Measurements from ENCODE around the gene VAMP8.
"Not testable (repeated sequence)": the region's sequence is repeated elsewhere in the genome, so short reads cannot be mapped to it uniquely, and the experiment has no call there.

Gene VAMP8

DNA sequence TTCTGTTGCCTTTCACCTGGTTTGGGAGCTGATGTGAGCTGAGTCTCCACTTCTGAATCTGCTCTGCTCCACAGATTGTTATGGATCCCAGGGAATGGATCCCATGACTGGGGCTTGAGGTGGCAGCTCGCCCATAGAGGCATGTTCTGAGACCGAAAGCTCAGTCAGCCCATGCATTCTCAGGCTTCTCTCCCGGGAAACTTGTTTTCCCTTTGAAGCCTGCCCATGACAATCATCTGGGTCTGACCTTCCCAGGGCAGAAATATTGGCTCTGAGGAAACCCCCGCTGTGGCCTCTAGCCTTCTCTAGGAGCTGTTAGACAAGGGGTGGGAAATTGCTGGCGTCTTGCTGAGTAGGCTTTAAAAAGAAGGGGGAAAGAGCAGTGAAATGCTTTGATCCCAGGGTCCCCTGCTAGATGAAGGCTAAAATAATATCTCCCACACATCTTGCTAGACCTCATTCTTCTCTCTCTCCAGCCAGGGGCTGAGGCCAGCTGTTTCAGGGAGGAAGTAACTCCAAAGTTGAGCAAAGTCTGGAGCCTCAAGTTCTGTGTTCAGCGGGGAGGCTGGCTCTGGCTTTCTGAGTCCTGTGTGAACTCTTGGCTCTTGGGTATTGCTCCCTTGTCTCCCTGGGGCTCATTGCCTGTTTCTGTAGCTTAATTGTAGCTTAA is 2.0 kb downstream of the VAMP8 start:
- DNase-seq (ENCODE audit: low spot score) (no peak), FAIRE-seq (no peak)

DNA sequence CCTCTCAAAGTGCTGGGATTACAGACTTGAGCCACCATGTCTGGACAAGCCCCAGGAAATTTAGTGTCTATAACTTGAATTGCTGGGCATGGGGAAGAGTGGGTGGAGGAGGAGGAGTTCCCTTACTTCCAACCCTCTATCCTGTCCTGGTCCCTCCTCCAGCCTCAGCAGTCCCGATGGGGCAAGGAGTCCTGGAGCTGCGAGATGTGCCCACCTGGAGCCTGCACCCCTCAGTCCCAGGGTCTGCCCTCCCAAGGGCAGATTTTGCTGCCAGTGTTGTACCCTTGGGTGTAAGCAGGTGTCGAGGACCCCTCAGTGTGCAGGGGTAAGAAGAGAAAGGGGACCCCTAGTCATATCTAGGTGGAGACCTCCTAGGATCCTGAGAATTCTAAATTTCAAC is 2.8 kb downstream of the VAMP8 start:
- FAIRE-seq, result no peak

DNA sequence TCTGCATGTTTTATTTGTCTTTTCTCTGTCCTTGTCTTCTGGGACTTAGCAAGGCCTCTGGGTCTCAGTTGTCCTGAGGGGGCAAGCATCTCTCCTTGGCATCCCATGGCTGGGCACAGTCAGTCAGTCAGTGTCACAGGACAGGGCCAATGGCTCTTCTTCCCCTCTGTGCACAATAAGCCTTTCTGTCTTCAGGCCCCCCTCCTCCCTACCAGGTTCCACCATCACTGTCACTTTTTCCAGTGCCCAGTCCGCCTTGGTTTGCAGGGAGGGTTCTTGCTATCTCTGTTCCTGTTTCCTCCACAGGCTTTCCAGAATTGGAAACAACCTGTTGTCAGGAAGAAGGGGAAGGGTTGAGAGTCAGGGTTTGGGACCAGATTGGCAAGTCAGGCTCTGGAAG is 5.1 kb downstream of the VAMP8 start:
- FAIRE-seq, result no peak
- no peak for DNase-seq (ENCODE audit: low spot score)

More for the DNA sequence above, 2.8 kb downstream of the VAMP8 start:
- no peak for DNase-seq (ENCODE audit: low spot score)

DNA sequence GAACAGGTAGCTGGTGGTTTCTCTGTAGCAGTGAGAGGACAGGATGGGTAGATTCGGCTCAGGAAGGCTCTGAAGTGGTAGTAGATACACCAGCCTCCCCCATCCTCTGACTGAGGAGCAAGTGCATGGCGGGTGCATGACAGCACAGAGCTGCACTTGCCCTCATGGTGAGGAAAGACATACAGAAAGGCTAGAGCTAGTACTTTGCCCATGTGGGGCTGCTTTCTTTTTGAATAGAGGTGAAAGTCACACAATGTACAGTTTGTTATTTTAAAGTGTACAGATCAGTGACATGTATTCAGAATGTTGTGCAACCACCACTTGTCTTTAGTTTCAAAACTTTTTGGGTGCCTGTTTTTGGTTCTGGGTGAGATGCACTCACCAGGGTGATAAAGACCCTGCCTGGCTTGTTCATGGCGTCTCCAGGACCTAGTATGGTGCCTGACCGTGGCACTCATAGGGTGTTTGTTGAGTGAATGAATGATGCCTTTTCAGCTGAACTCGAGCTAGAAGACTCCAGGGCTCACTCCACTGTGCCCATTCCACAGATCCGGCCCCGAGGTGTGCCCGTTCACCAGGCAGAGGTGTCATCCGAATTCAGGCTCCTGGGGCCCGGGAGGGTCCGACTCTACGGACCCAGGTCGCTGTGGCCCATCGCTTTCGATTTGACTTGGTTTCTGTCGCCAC is 6.4 kb downstream of the VAMP8 start:
- no peak for FAIRE-seq

DNA sequence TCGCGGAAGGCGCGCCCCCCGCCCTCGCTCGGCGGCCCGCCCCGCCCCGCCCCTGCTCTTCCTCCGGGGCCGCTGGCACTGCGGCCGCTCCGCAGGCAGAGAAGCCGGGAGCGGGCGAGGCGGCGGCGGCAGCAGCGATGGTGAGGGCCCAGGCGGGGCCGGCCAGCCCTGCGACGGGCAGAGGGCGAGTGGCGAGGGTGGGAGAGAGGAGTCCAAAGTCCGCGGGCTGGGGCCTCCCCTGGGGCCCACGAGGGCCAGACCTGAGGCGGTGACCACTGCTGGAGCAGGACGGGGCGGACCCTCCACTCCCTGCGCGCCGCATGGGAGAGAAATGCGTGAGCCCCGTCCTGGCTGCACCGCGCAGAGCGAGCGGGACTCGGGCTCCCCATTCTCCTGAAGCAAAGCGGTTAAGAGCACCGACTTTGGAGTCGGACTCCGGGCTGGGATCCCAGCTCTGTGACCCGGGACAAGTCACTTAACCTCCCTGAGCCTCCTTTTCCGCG is 7.0 kb downstream of the VAMP8 start, which contains the start of gene VAMP5:
VAMP5 (plus strand) TSS at position 78 of the 503 bp plus-strand sequence; CDS start at position 138, 60 bp downstream.
- FAIRE-seq (no peak), DNase-seq (ENCODE audit: low spot score) (no peak)

More for the DNA sequence above, 6.4 kb downstream of the VAMP8 start:
- DNase-seq (ENCODE audit: low spot score), result no peak

DNA sequence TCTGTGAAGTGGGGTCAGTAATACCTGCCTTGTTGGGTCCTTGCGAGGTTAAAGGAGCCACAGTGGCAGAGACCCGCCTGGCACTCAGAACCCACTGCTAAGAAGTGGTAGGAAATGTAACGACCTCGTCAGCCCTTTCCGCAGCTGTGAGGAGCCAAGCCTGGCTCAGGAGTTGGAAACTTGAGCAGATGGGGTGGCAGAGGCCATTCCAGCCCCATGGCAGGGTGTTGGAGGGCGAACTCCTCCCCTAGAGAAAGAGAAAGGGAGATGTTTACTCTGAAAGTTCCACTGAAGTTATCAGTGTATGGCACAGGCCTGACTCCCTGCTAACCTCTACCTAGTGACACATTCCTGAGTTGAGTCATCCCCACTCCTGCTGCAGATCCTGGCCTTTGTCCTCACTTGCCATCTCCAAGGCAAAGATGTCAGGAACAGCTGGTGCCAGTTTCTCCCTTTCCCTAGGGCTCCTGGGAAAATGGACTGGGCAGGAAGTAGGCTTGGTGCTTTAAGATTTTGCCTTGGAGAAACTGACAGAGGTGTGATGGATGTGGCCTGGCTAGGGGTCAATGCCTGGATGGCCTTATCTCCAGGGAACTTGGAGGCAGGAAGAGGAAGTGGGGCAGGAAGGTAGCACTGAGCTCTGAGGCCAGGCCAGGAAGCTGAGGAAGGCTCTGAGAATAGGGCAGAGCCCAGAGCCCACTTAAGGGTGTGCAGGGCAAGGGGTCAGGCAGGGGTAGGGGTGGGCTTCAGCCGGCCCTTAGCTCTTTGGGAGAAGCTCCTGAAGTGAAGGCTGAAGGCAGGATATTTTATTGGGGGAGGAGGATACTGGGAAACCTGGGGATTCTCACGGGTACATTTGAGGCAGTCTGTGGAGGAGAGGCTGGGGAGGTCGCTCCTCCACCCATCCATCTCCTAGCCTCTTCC is 7.7 kb downstream of the VAMP8 start:
- DNase-seq (ENCODE audit: low spot score), result peak; percentile 98
- FAIRE-seq, result peak; percentile 92

DNA sequence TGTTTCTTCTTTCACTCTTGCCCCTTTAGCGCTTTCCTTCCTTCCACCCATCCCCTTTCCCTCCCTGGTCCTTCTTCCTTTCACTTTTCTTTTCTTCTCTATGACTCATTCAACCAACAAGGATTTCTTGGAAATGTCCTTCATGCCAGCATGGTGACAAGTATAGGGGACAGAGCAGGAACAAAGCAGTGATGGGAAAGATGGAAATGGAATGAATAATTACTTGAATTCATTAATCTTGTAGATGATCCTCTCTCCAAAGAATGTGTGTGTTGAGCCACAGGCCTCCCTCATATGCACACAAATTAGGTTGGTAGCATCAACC is 8.4 kb downstream of the VAMP8 start:
- FAIRE-seq (peak; percentile 76), DNase-seq (ENCODE audit: low spot score) (peak; percentile 87)

DNA sequence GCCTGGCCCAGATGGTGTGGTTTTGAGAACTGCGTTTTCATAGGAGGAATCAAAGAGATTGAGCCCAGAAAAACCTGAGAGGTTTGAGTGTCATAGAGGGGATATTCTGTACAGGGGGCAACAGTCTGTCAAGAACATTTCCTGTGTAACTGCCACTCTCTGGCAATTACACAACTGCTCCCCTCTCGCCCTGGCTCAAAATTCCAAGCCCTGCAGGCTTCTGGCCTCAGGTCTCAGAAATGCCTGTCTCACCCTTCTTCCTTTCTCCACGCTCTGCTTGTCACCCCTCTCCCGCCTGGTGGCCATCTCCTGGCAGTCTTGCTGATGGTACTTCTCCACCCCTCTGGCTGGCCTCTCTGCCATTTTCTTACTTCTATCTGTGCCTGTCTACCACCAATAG is 10.8 kb downstream of the VAMP8 start:
- FAIRE-seq (no peak), DNase-seq (ENCODE audit: low spot score) (no peak)

DNA sequence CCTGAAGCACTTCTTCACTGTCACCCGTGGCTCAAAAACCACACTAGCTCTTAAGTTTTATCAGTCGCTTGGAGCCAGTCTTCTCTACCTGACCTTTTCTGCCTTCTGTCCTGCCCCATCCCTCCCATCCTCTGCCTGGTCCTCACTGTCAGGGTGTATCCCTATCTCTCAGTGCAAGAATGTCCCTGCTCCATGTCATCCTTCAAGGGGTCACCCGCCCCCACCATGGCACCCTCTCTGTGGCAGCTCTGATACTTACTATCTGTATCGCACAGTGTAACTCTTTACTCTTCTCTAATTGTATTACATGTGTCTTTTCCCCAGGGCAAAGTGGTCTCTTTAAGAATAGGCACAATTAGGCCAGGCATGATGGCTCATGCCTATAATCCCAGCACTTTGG is 11.3 kb downstream of the VAMP8 start:
- FAIRE-seq, result no peak
- DNase-seq (ENCODE audit: low spot score), result no peak

DNA sequence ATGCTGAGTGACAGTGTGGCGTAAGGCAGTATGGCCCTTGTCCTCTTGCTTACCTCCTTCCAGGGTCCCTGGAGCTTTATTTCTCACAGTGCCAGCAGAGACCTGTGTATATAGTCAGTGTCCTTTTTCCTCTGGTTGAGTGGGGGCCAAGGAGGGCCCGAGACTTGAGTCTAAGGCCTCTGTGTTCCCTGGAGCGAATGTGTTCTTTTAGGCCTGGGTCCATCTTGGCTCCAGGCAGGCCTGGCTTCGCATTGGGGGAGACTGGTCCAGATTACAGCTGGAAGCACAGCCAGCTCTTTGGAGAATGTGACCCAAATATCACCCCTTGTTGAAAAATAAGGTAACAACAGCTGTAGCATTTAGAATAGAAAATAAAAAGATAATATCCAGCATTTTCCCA is 11.8 kb downstream of the VAMP8 start:
- no peak for FAIRE-seq

DNA sequence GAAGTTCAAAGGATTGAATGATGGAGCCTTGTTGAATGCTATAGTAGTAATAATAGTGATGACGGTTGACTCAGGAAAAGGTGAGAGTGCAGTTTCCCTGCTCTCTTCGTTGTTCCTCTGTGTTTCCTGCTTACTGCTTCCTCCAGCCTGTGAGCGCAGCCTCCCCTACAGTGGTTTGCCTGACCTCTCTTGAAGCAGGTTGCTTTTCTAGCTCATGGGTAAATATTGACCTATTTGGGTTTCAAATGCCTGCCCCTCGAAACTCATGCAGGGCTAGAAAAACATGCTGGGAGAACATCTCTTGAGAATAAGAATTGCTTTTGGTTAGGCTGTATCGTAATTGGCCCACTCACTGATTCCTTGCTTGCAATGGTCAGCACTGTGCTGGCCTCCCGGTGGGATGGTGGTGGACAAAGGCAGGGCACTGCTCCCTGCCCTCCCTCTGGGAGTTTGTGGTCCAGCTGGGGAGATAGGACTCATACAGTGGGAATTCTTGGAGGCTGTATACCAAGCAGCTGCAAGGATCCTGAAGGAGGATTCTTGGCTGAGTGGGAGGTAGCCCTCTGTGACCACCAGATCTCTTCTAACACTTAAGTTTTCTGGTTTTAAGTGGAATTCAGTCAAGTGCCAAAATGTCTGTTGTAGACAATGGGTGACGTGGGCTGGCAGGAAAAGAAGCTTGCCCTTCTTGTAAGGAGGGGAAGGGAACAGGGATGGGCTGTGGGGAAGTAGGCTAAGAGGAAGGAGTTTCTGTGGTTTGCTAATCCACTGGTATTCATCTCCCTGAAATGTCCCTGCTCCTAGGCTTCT is 12.8 kb downstream of the VAMP8 start:
- FAIRE-seq, result no peak
- peak; percentile 82 for DNase-seq (ENCODE audit: low spot score)

More for the DNA sequence above, 11.8 kb downstream of the VAMP8 start:
- DNase-seq (ENCODE audit: low spot score), result no peak

DNA sequence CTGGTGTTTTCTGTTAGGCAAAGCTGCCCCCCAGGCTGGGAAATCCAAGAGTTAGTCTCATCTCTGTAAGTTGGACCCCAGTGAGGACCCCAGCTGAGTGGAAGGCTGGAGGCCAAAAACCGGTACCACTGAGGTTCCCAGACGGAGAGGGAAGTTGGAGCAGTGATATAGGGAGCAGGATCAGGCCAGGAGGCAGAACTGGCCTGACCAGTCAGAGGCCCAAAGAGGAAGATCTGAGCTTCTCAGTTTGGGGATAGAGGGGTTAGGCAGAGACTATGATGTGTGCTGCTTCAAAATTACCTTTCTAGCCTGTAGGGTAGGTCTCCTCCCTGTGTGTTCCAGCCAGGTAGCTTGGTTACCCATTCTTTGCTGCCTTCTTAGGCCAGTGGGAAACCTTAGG is 13.6 kb downstream of the VAMP8 start:
- DNase-seq (ENCODE audit: low spot score) (no peak), FAIRE-seq (no peak)

DNA sequence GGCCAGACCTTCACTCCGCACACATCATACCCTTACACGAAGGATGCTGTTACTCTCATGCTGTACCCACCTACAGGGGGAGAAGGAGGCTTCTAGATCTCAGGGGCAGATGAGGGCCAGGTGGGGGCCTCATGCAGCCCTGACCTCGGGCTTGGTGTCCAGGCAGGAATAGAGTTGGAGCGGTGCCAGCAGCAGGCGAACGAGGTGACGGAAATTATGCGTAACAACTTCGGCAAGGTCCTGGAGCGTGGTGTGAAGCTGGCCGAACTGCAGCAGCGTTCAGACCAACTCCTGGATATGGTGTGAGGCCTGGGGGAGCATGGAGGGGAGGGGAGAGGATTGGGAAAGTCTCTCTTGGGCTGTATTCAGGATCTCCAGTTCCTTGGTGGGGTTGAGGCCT is 14.2 kb downstream of the VAMP8 start:
- DNase-seq (ENCODE audit: low spot score) (no peak), FAIRE-seq (no peak)

DNA sequence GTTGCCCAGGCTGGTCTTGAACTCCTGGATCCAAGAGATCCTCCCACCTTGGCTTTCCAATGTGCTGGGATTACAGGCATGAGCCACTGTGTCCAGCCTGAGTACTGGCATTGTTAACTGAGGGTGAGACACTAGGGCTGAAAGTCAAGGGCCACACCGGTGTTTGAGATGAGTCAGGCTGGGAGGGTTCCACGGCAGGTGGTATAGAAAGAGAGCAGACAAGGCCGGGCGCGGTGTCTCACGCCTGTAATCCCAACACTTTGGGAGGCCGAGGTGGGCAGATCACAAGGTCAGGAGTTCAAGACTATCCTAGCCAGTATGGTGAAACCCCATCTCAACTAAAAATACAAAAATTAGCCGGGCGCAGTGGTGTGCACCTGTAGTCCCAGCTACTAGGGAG is 14.9 kb downstream of the VAMP8 start:
- not testable (repeated sequence) for DNase-seq (ENCODE audit: low spot score); FAIRE-seq

DNA sequence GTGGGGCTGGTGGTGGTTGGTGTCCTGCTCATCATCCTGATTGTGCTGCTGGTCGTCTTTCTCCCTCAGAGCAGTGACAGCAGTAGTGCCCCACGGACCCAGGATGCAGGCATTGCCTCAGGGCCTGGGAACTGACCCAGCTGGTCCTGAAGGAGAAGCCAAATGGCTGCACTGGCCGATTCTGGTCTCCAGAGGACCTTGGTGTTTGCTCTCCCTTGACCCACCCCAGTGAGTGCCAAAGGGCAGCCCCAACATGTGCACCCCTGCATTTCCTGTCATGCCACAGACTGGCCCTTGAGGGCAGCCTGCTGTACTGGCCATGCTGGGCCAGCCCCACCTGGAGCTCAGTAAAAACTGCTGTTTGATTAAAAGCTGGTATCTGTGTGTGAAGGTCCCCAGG is 15.6 kb downstream of the VAMP8 start:
- DNase-seq (ENCODE audit: low spot score), result no peak
- no peak for FAIRE-seq

DNA sequence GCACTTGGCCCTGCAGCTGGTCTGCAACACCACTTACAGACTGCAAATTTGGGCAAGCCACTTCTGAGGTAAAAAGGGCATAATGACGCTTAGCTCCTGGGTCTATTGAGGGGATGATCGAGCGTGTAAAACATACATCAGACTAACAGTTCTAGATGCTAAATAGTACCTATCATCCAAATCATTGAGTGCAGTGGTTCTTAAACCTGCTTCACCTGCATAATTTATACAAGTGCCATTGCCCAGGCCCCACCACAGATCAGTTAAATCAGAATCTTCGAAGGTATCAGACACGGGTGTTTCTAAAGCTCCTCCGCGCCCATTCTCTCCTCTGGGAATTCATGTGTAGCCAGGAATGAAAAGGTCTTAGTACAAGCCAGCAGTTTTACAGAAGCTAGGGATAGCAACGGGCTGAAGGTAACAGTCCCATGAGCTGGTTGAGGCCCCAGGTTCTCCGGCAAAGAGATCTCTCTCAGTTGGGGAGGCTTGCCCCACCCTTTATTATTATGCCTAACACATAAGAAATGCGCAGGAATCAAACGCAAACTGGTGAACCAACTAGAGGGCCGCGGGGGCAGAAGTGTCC is 17.4 kb downstream of the VAMP8 start:
- FAIRE-seq, result no peak
- no peak for DNase-seq (ENCODE audit: low spot score)

DNA sequence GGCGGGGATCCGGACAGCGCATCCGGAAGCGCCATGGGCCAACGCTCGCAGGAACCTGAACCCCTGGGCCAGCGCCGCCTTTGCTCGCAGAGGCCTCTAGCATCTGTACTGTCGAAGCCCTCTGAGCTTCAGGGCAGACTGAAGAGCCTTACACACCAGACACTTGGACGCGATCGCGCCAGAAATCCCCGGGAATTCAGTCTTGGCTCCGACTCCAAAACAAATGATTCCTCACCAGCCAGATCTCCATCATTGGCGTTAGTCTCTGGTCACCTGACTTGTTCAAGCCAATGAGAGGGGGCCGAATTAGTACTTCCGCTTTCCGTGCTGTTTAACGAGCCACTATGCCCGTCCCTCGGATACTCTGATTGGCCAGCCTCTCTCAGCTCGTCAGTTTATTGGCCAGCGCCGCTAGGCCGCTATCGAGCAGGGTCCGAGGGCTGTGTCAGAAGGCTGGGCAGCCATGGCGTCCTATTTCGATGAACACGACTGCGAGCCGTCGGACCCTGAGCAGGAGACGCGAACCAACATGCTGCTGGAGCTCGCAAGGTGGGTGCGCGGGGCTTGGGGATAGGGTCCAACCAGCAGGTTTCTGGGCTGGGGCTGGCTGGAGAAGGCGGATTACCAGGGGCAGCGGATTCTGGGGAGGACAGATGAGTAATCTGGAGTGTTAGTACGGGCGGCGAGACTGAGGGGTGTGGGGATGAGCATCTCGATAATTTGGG is 18.1 kb downstream of the VAMP8 start, which contains the start of gene RNF181:
RNF181 (plus strand) TSS at position 445 of the 725 bp plus-strand sequence; CDS start at position 464, 19 bp downstream.
- DNase-seq (ENCODE audit: low spot score), result peak; percentile 97
- FAIRE-seq, result peak; percentile 94

DNA sequence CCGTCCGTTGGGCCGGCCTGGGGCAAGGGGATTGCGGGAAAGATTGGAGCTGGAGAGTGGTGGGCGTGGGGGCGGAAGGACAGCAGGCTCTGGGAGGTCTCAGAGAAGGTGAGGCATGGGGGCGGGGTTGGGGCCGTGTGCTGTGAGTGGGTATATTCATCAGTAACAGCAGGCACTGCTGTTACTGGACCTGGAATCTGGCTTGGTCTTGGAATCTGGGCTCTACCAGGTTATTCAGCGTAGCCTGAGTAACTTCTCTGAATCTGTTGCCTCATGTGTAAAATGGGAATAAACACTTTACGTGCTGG is 18.6 kb downstream of the VAMP8 start:
- no peak for FAIRE-seq

DNA sequence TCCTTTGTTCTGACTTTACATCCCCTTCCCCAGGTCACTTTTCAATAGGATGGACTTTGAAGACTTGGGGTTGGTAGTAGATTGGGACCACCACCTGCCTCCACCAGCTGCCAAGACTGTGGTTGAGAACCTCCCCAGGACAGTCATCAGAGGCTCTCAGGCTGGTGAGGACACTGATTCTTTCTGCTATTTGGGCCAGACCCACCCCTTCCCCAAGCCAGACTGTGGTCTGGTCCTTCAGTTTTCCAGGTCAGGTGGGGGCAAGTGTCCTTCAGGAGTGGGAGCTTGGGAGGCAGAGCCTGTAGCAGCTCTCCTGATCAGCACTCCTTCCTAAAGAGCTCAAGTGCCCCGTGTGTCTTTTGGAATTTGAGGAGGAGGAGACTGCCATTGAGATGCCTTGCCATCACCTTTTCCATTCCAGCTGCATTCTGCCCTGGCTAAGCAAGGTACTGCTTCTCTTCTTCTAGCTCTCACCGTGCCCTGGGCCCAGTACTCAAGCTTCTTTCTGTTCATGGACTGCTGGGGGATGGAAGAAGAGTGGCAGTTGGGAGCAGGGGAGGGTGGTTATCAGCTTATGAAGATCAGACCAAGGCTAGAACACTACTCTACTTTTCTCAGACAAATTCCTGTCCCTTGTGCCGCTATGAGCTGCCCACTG is 19.2 kb downstream of the VAMP8 start:
- DNase-seq (ENCODE audit: low spot score) (no peak), FAIRE-seq (no peak)

More for the DNA sequence above, 18.6 kb downstream of the VAMP8 start:
- DNase-seq (ENCODE audit: low spot score), result no peak

Data from RCC 7860 (cell line).